ENCODE data around the gene NAV3. TPM values are rescaled to one million over a fixed set of nuclear protein-coding genes. Genes with fewer than 3 reads are reported as not detected.

The NAV3 gene
- polyA plus RNA-seq, 1 donor from 2014 or later: 36.9 TPM

DNA sequence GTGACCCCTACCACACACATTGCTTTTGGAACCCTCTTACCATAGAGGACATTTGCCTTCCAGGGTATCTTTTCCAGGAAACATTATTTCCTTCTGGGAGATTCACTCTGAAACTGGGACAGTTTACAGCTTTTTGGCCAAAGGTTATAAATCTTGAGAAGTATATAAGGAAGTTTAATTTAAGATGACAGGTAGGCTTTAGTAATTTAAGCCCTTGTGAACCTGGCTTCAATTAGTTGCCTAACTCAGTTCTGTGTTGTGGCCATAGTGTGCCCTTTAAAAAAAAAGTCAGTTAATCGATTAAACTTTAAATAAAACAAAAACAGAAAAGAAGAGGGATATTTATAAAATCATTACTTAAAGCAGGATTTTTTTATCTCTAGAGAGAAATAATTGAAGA lies 142.9 kb downstream of the NAV3 start:
- Histone ChIP-seq H3F3A (ENCODE audit: insufficient read depth, low read length, poor library complexity, severe bottlenecking) (no peaks in the 10 kb centered on the region), H3K36me3 (ENCODE audit: insufficient read depth, low read length) (peaks cover 2% of the 10 kb centered on the region), H4K20me1 (ENCODE audit: insufficient read depth) (no peaks in the 10 kb centered on the region), H3K27me3 (ENCODE audit: insufficient read depth, low read depth, low read length) (no peaks in the 10 kb centered on the region), H3K9ac (ENCODE audit: low read length) (no peak overlapping the region), H3K79me2 (replicated peaks; ENCODE audit: insufficient read depth, low read length) (no peaks in the 10 kb centered on the region), H3K4me2 (ENCODE audit: low read length) (no peak overlapping the region), H3K4me3 (ENCODE audit: low read length) (no peak overlapping the region), H3K9me3 (ENCODE audit: low read length) (no peaks in the 10 kb centered on the region), H3K27ac (ENCODE audit: low read length) (no peak overlapping the region), H3K9me2 (ENCODE audit: insufficient read depth, low read length) (no peaks in the 10 kb centered on the region), H2AFZ (ENCODE audit: low read depth, low read length) (no peak overlapping the region)
- TF ChIP-seq TAF1 (IDR thresholded peaks at IDR 0.05; ENCODE audit: low read depth) (no peak), SMC3 (conservative IDR thresholded peaks at IDR 0.05; ENCODE audit: poor library complexity) (no peak), EP300 (conservative IDR thresholded peaks at IDR 0.05; ENCODE audit: poor library complexity, severe bottlenecking) (no peak), EZH2 (IDR thresholded peaks at IDR 0.05; ENCODE audit: borderline replicate concordance, insufficient read depth, low read length, poor library complexity, severe bottlenecking) (no peak), RAD21 (conservative IDR thresholded peaks at IDR 0.05) (no peak), MXI1 (conservative IDR thresholded peaks at IDR 0.05; ENCODE audit: poor library complexity, severe bottlenecking) (no peak), POLR2AphosphoS5 (IDR thresholded peaks at IDR 0.05) (no peak)
- TF ChIP-seq, protein P1, sequence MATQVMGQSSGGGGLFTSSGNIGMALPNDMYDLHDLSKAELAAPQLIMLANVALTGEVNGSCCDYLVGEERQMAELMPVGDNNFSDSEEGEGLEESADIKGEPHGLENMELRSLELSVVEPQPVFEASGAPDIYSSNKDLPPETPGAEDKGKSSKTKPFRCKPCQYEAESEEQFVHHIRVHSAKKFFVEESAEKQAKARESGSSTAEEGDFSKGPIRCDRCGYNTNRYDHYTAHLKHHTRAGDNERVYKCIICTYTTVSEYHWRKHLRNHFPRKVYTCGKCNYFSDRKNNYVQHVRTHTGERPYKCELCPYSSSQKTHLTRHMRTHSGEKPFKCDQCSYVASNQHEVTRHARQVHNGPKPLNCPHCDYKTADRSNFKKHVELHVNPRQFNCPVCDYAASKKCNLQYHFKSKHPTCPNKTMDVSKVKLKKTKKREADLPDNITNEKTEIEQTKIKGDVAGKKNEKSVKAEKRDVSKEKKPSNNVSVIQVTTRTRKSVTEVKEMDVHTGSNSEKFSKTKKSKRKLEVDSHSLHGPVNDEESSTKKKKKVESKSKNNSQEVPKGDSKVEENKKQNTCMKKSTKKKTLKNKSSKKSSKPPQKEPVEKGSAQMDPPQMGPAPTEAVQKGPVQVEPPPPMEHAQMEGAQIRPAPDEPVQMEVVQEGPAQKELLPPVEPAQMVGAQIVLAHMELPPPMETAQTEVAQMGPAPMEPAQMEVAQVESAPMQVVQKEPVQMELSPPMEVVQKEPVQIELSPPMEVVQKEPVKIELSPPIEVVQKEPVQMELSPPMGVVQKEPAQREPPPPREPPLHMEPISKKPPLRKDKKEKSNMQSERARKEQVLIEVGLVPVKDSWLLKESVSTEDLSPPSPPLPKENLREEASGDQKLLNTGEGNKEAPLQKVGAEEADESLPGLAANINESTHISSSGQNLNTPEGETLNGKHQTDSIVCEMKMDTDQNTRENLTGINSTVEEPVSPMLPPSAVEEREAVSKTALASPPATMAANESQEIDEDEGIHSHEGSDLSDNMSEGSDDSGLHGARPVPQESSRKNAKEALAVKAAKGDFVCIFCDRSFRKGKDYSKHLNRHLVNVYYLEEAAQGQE (IDR thresholded peaks at IDR 0.05; ENCODE audit: borderline replicate concordance): no peak
- TF ChIP-seq, protein P2, sequence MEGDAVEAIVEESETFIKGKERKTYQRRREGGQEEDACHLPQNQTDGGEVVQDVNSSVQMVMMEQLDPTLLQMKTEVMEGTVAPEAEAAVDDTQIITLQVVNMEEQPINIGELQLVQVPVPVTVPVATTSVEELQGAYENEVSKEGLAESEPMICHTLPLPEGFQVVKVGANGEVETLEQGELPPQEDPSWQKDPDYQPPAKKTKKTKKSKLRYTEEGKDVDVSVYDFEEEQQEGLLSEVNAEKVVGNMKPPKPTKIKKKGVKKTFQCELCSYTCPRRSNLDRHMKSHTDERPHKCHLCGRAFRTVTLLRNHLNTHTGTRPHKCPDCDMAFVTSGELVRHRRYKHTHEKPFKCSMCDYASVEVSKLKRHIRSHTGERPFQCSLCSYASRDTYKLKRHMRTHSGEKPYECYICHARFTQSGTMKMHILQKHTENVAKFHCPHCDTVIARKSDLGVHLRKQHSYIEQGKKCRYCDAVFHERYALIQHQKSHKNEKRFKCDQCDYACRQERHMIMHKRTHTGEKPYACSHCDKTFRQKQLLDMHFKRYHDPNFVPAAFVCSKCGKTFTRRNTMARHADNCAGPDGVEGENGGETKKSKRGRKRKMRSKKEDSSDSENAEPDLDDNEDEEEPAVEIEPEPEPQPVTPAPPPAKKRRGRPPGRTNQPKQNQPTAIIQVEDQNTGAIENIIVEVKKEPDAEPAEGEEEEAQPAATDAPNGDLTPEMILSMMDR (IDR thresholded peaks at IDR 0.05; ENCODE audit: poor library complexity, severe bottlenecking): no peak

DNA sequence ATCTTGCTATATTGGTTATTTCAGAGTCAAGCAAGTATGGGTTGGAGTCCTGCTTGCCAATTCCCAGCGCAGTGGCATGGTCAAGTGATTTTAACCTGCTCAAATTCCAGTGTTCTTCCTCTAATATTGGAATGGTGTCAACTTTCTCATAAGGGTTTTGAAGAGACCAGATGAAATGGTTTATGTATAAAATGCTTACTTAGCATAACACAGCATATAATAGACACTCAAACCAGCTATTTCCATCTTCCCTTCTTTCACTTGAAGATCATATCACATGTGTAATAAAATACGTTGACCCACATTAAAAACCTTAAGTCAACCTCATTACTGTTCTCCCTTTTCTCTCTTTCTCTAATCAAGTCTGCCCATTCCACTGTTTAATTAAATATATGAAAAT lies 144.0 kb downstream of the NAV3 start:
- Histone ChIP-seq H2AFZ (ENCODE audit: low read depth, low read length) (no peak overlapping the region), H3K4me3 (ENCODE audit: low read length) (no peak overlapping the region), H3K27ac (ENCODE audit: low read length) (no peak overlapping the region), H3K9me2 (ENCODE audit: insufficient read depth, low read length) (no peaks in the 10 kb centered on the region), H4K20me1 (ENCODE audit: insufficient read depth) (no peaks in the 10 kb centered on the region), H3K36me3 (ENCODE audit: insufficient read depth, low read length) (no peaks in the 10 kb centered on the region), H3F3A (ENCODE audit: insufficient read depth, low read length, poor library complexity, severe bottlenecking) (no peaks in the 10 kb centered on the region), H3K79me2 (replicated peaks; ENCODE audit: insufficient read depth, low read length) (no peaks in the 10 kb centered on the region), H3K27me3 (ENCODE audit: insufficient read depth, low read depth, low read length) (no peaks in the 10 kb centered on the region), H3K4me2 (ENCODE audit: low read length) (no peak overlapping the region), H3K9ac (ENCODE audit: low read length) (no peak overlapping the region), H3K9me3 (ENCODE audit: low read length) (no peaks in the 10 kb centered on the region)
- TF ChIP-seq SMC3 (conservative IDR thresholded peaks at IDR 0.05; ENCODE audit: poor library complexity) (no peak), EP300 (conservative IDR thresholded peaks at IDR 0.05; ENCODE audit: poor library complexity, severe bottlenecking) (no peak), RAD21 (conservative IDR thresholded peaks at IDR 0.05) (no peak), MXI1 (conservative IDR thresholded peaks at IDR 0.05; ENCODE audit: poor library complexity, severe bottlenecking) (no peak)
- TF ChIP-seq, protein P2 (IDR thresholded peaks at IDR 0.05; ENCODE audit: poor library complexity, severe bottlenecking): no peak

Measured in neural cell (in vitro differentiated cells).